B cell (primary cell): ENCODE measurements around the gene MIR17HG. TPM values are rescaled to one million over a fixed set of nuclear protein-coding genes. Genes with fewer than 3 reads are reported as not detected.

Source experiments
- ATAC-seq: fragments of 200-7000 bp; cut with Tn5 transposase; one replicate; pipeline ENCODE4 v1.10.0; 2021; ENCODE audit warnings: low read depth, mild to moderate bottlenecking, moderate number of reproducible peaks, moderate library complexity
- CTCF ChIA-PET: fragments of 350-600 bp; sonication (Branson Sonifier 250); formaldehyde crosslinking; loops from one replicate; lab custom pipeline; 2021; ENCODE audit warnings: antibody characterized with exemption, inconsistent platforms; lab: Charles Lee
- POLR2A ChIA-PET: fragments of 350-600 bp; sonication (Branson Sonifier 250); formaldehyde crosslinking; loops from one replicate; lab custom pipeline; 2021; ENCODE audit warnings: antibody characterized with exemption; lab: Charles Lee
- DNase-seq: peaks from one replicate; pipeline ENCODE4 v3.0.0; 2013
- H2AFZ ChIP-seq: 2 replicates; pipeline ENCODE4 v1.6.1; 2012; ENCODE audit warnings: mild to moderate bottlenecking, low read depth, low read length; ENCODE audit not compliant: insufficient read depth, poor library complexity, severe bottlenecking
- H3K27ac ChIP-seq, 2 donors: 1 replicate in 1 of 2; 2 replicates in 1 of 2; pipeline ENCODE4 v1.5.1; 2012 to 2013; ENCODE audit warnings: low read length in 2 of 2, mild to moderate bottlenecking in 2 of 2, moderate library complexity in 1 of 2
- H3K27me3 ChIP-seq, 4 experiments: fragments of 200-600 bp in 1 of 4; sonication (generic) in 1 of 4; replicated peaks in 1 of 4; 1 replicate in 2 of 4; 2 replicates in 2 of 4; pipeline versions ENCODE4 v1.6.1 to v1.7.0; 2013 to 2016; ENCODE audit warnings: low read length in 3 of 4, mild to moderate bottlenecking in 2 of 4, mixed read lengths in 1 of 4, moderate library complexity in 1 of 4; ENCODE audit not compliant: insufficient read depth in 4 of 4, control insufficient read depth in 3 of 4; ENCODE audit errors: control extremely low read depth in 1 of 4
- H3K36me3 ChIP-seq, 2 experiments: replicated peaks in 1 of 2; 1 replicate in 1 of 2; 2 replicates in 1 of 2; pipeline versions ENCODE4 v1.6.1 to v1.7.1; 2013; ENCODE audit warnings: low read length in 1 of 2; ENCODE audit not compliant: insufficient read depth in 2 of 2, control insufficient read depth in 1 of 2; ENCODE audit errors: control extremely low read depth in 1 of 2, extremely low read depth in 1 of 2
- H3K4me1 ChIP-seq, 2 donors: fragments of 200-600 bp in 1 of 2; sonication (generic) in 1 of 2; 1 replicate in 1 of 2; 2 replicates in 1 of 2; pipeline versions ENCODE4 v1.5.1 to v1.6.1; 2013 to 2017; ENCODE audit warnings: low read length in 2 of 2; ENCODE audit not compliant: control insufficient read depth in 2 of 2, insufficient read depth in 2 of 2
- H3K4me2 ChIP-seq: replicated peaks from 2 replicates; pipeline ENCODE3; 2012; ENCODE audit warnings: mild to moderate bottlenecking, low read depth, low read length; ENCODE audit not compliant: poor library complexity, severe bottlenecking
- H3K4me3 ChIP-seq, 5 experiments: fragments of 200-600 bp in 1 of 5; sonication (generic) in 1 of 5; 1 replicate in 3 of 5; 2 replicates in 2 of 5; pipeline versions ENCODE4 v1.5.1 to v1.7.0; 2011 to 2016; ENCODE audit warnings: low read length in 4 of 5, mild to moderate bottlenecking in 4 of 5, low read depth in 2 of 5, control low read depth in 1 of 5, moderate library complexity in 1 of 5; ENCODE audit not compliant: insufficient read depth in 1 of 5; ENCODE audit errors: control extremely low read depth in 1 of 5, extremely low read depth in 1 of 5
- H3K79me2 ChIP-seq: fragments of 200-600 bp; sonication (generic); one replicate; pipeline ENCODE4 v1.6.0; 2016; ENCODE audit warnings: low read length; ENCODE audit not compliant: control insufficient read depth, insufficient read depth
- H3K9ac ChIP-seq: fragments of 200-600 bp; sonication (generic); 2 replicates; pipeline ENCODE4 v1.6.1; 2017; ENCODE audit warnings: mild to moderate bottlenecking, low read length, moderate library complexity
- H3K9me3 ChIP-seq, 3 donors: one replicate each; pipeline versions ENCODE4 v1.6.1 to v1.7.1; 2013; ENCODE audit warnings: low read length in 2 of 3; ENCODE audit not compliant: control insufficient read depth in 2 of 3, insufficient read depth in 1 of 3; ENCODE audit errors: control extremely low read depth in 1 of 3
- H4K20me1 ChIP-seq: 2 replicates; pipeline ENCODE4 v1.6.0; 2012; ENCODE audit warnings: mild to moderate bottlenecking, low read length; ENCODE audit not compliant: insufficient read depth, control insufficient read depth, poor library complexity, severe bottlenecking
- H3K27ac Mint-ChIP-seq: one replicate; pipeline ENCODE4 v1.8.0; 2021; ENCODE audit warnings: mixed read lengths
- H3K27me3 Mint-ChIP-seq: one replicate; pipeline ENCODE4 v1.8.0; 2021; ENCODE audit warnings: mixed read lengths
- H3K4me1 Mint-ChIP-seq: one replicate; pipeline ENCODE4 v1.8.0; 2021; ENCODE audit warnings: mixed read lengths
- H3K4me3 Mint-ChIP-seq: one replicate; pipeline ENCODE4 v1.8.0; 2021; ENCODE audit warnings: mixed read lengths
- H3K9me3 Mint-ChIP-seq: one replicate; pipeline ENCODE4 v1.8.0; 2022; ENCODE audit warnings: mixed read lengths; ENCODE audit not compliant: insufficient read depth
- EZH2 ChIP-seq: IDR thresholded peaks from 2 replicates; pipeline ENCODE4 v1.6.1; 2012; ENCODE audit warnings: borderline replicate concordance, low read depth, mild to moderate bottlenecking, moderate library complexity, low read length; ENCODE audit not compliant: insufficient read depth, poor library complexity, severe bottlenecking
- WGBS: methylation state at CpG from one replicate; pipeline ENCODE4 v1.1.5; 2013; ENCODE audit warnings: missing lambda C conversion rate; ENCODE audit not compliant: insufficient coverage; 5-methylcytosine and 5-hydroxymethylcytosine counted together
- intact Hi-C: fragments of 100-400 bp; cut with micrococcal nuclease; formaldehyde crosslinking; loops from one replicate; pipeline ENCODE4 v1.10.0; 2022
- polyA plus RNA-seq: library from polyadenylated mRNA; depleted of rRNA; stranded (reverse); fragments of >200 nt; gene quantifications from 2 replicates; pipeline ENCODE4 v1.2.3, GENCODE V29; 2012
- total RNA-seq, 2 donors: library from RNA; stranded (reverse); fragments of 120-200 nt in 1 of 2; gene quantifications; 1 replicate in 1 of 2; 2 replicates in 1 of 2; pipeline versions ENCODE4 v1.2.3 to v1.2.4, GENCODE V29; 2013 to 2022
- TF ChIP-seq, protein P1 (sequence below): fragments of 200-600 bp; IDR thresholded peaks from one replicate; pipeline ENCODE4 v1.8.0; 2022; ENCODE audit warnings: antibody characterized with exemption, mild to moderate bottlenecking

Gene MIR17HG
- total and polyA plus RNA-seq, 2 donors (not counting 1 experiment from before 2014, with no cell fraction given) = 6.0 to 17.1 TPM

DNA sequence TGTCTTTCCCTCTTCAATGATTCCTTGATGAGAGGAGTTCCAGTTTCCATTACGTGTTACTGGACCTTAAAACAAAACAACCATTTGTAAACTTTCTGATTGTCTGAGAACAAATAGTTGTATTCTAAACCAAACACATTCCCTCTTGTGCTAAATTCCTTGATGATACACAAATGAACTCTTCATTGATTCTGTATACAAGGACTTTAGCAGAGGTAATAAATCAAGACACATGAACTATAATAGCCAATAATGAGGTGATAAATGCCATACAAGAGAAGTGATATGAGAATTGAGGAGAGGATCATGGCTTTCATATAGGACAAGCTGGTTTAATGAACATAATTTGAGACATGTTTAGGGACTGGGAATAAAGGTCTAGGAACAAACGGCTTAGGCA, 37.4 kb downstream of the MIR17HG start:
- Histone ChIP-seq H3K4me3 (no peak overlapping the region), H3K27me3 (peaks cover 0 to 4% (median 2%) of the 10 kb centered on the region in 4 experiments), H3K27ac (no peak overlapping the region), H3K4me2 (no peak overlapping the region), H3K9me3 (no peaks in the 10 kb centered on the region), H4K20me1 (no peaks in the 10 kb centered on the region), H3K4me1 (no peaks in the 10 kb centered on the region), H3K36me3 (no peaks in the 10 kb centered on the region), H3K9ac (no peak overlapping the region), H3K79me2 (no peaks in the 10 kb centered on the region), H2AFZ (no peak overlapping the region)
- ATAC-seq (no peak), DNase-seq (no peak)
- intact Hi-C loops = no loop called here
- no peaks in the 10 kb centered on the region for H3K4me1 Mint-ChIP-seq
- H3K9me3 Mint-ChIP-seq = no peaks in the 10 kb centered on the region
- TF ChIP-seq, protein P1, sequence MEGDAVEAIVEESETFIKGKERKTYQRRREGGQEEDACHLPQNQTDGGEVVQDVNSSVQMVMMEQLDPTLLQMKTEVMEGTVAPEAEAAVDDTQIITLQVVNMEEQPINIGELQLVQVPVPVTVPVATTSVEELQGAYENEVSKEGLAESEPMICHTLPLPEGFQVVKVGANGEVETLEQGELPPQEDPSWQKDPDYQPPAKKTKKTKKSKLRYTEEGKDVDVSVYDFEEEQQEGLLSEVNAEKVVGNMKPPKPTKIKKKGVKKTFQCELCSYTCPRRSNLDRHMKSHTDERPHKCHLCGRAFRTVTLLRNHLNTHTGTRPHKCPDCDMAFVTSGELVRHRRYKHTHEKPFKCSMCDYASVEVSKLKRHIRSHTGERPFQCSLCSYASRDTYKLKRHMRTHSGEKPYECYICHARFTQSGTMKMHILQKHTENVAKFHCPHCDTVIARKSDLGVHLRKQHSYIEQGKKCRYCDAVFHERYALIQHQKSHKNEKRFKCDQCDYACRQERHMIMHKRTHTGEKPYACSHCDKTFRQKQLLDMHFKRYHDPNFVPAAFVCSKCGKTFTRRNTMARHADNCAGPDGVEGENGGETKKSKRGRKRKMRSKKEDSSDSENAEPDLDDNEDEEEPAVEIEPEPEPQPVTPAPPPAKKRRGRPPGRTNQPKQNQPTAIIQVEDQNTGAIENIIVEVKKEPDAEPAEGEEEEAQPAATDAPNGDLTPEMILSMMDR = no peak
- TF ChIP-seq EZH2 = no peak
- no peak overlapping the region for H3K4me3 Mint-ChIP-seq
- ChIA-PET POLR2A (no interaction called here), CTCF (no interaction called here)
- H3K27me3 Mint-ChIP-seq = peaks cover 23% of the 10 kb centered on the region
- H3K27ac Mint-ChIP-seq = no peak overlapping the region
- WGBS = 93% methylated on average over 1 of the region's 2 CpGs

DNA sequence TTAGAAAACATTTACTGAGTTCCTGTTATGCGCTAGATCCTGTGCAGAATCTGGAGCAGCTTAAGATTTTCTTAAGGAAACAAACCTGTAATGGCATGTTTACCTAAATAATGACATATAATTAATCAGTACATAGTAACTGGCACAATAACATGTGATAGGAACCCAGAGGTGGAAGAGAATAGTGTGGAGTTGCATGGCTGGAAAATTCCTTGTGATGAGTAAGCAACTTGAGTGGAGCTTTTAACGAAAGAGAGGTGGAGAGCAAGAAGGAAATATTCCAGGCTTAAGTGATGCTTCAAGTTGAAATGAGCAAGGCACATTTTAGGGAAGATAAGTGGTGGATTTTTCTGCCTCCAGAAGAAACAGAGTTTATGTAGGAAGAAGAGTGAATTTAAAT, 41.7 kb downstream of the MIR17HG start:
- POLR2A ChIA-PET = no interaction called here
- Histone ChIP-seq H3K36me3 (no peaks in the 10 kb centered on the region), H3K79me2 (no peaks in the 10 kb centered on the region), H3K4me3 (no peak overlapping the region), H3K9me3 (no peaks in the 10 kb centered on the region), H3K27me3 (peaks cover 0 to 17% (median 13%) of the 10 kb centered on the region in 4 experiments), H4K20me1 (no peaks in the 10 kb centered on the region), H3K9ac (no peak overlapping the region), H3K4me2 (no peak overlapping the region), H3K4me1 (no peaks in the 10 kb centered on the region), H2AFZ (no peak overlapping the region), H3K27ac (no peak overlapping the region)
- no peaks in the 10 kb centered on the region for H3K9me3 Mint-ChIP-seq
- no peak overlapping the region for H3K27ac Mint-ChIP-seq
- no peak for DNase-seq
- H3K27me3 Mint-ChIP-seq = peaks cover 42% of the 10 kb centered on the region
- CTCF ChIA-PET = interaction anchor here (0.9 to 1.7 kb wide), 3 partner anchors 14 to 32 kb away, joined by 3 to 6 read pairs (median 3); no protein-coding TSS in a partner anchor
- no peak overlapping the region for H3K4me3 Mint-ChIP-seq
- intact Hi-C loops = no loop called here
- H3K4me1 Mint-ChIP-seq = no peaks in the 10 kb centered on the region
- WGBS = 90% methylated on average over 1 of the region's 2 CpGs
- ATAC-seq = no peak
- TF ChIP-seq, protein P1 = no peak
- TF ChIP-seq EZH2 = no peak
